CD4-positive, alpha-beta T cell (primary cell): ENCODE results near the gene MAGI1. TPM values are rescaled to one million over a fixed set of nuclear protein-coding genes. Genes with fewer than 3 reads are reported as not detected.

Experiments
- ATAC-seq: fragments of 200-7000 bp; cut with Tn5 transposase; one replicate; pipeline ENCODE4 v1.10.0; 2022; ENCODE audit warnings: mild to moderate bottlenecking; ENCODE audit not compliant: poor library complexity
- CTCF ChIA-PET: fragments of 350-600 bp; sonication (Branson Sonifier 250); formaldehyde crosslinking; loops from one replicate; lab custom pipeline; 2021; ENCODE audit warnings: antibody characterized with exemption, inconsistent platforms; lab: Charles Lee
- POLR2A ChIA-PET: fragments of 350-600 bp; sonication (Branson Sonifier 250); formaldehyde crosslinking; loops from one replicate; lab custom pipeline; 2021; ENCODE audit warnings: antibody characterized with exemption, inconsistent platforms; lab: Charles Lee
- DNase-seq, 14 experiments: peaks; one replicate each; pipeline ENCODE4 v3.0.0-alpha.2; 2013 to 2020; ENCODE audit warnings: mixed read lengths in 2 of 14
- H3K27ac ChIP-seq, 2 donors: one replicate each; pipeline versions ENCODE4 v1.5.1 to v1.7.0; 2013; ENCODE audit warnings: low read length in 2 of 2, low read depth in 1 of 2, mild to moderate bottlenecking in 1 of 2
- H3K27me3 ChIP-seq, 2 experiments: 1 replicate in 1 of 2; 2 replicates in 1 of 2; pipeline versions ENCODE4 v1.6.1 to v1.7.0; 2013; ENCODE audit warnings: low read length in 2 of 2, control low read depth in 1 of 2, mild to moderate bottlenecking in 1 of 2, moderate library complexity in 1 of 2; ENCODE audit not compliant: insufficient read depth in 2 of 2, control insufficient read depth in 1 of 2
- H3K36me3 ChIP-seq: one replicate; pipeline ENCODE4 v1.6.1; 2013; ENCODE audit warnings: low read length, control low read depth; ENCODE audit not compliant: insufficient read depth
- H3K4me1 ChIP-seq: one replicate; pipeline ENCODE4 v1.6.1; 2013; ENCODE audit warnings: low read length, control low read depth; ENCODE audit not compliant: insufficient read depth
- H3K4me3 ChIP-seq: one replicate; pipeline ENCODE4 v1.5.1; 2013; ENCODE audit warnings: mild to moderate bottlenecking, low read length, moderate library complexity
- H3K9me3 ChIP-seq, 2 experiments: 1 replicate in 1 of 2; 2 replicates in 1 of 2; pipeline versions ENCODE4 v1.6.1 to v1.7.0; 2013; ENCODE audit warnings: low read length in 2 of 2, mild to moderate bottlenecking in 2 of 2, control low read depth in 1 of 2, moderate library complexity in 1 of 2; ENCODE audit not compliant: control insufficient read depth in 1 of 2, insufficient read depth in 1 of 2
- H3K27ac Mint-ChIP-seq: one replicate; pipeline ENCODE4 v1.8.0; 2020; ENCODE audit warnings: mixed read lengths
- H3K27me3 Mint-ChIP-seq: one replicate; pipeline ENCODE4 v1.8.0; 2021; ENCODE audit warnings: mixed read lengths
- H3K36me3 Mint-ChIP-seq: one replicate; pipeline ENCODE4 v1.8.0; 2021; ENCODE audit warnings: low read depth, mixed read lengths
- H3K4me1 Mint-ChIP-seq: one replicate; pipeline ENCODE4 v1.8.0; 2021; ENCODE audit warnings: low read depth, mixed read lengths
- H3K4me3 Mint-ChIP-seq: one replicate; pipeline ENCODE4 v1.8.0; 2020; ENCODE audit warnings: mild to moderate bottlenecking, mixed read lengths
- H3K9me3 Mint-ChIP-seq: one replicate; pipeline ENCODE4 v1.8.0; 2020; ENCODE audit warnings: mixed read lengths
- intact Hi-C, 2 experiments: fragments of 100-400 bp; cut with DNase I in 1 of 2; cut with micrococcal nuclease in 1 of 2; formaldehyde crosslinking; loops; one replicate each; pipeline versions ENCODE4 v1.15.1 to v1.9.0; 2023 to 2025; cut with DNase I, micrococcal nuclease
- total RNA-seq, 174 experiments: library from RNA in 2 of 174; stranded (reverse) in 2 of 174; gene quantifications; one replicate each; pipeline ENCODE4 v1.2.3 and lab custom pipeline; 2021 to 2026
- TF ChIP-seq, protein P1 (sequence below): fragments of 200-600 bp; IDR thresholded peaks from one replicate; pipeline ENCODE4 v1.8.0; 2022; ENCODE audit warnings: antibody characterized with exemption, mild to moderate bottlenecking

Gene MAGI1
- total RNA-seq, 2 experiments from 2014 or later: not detected

GRCh38 chr3:65466300-65466988, 572.3 kb downstream of the MAGI1 start:
- POLR2A ChIA-PET: no interaction called here
- H3K4me1 ChIP-seq: no peaks in the 10 kb centered on the region
- Mint-ChIP-seq H3K4me1 (no peaks in the 10 kb centered on the region), H3K36me3 (no peaks in the 10 kb centered on the region), H3K27ac (no peak overlapping the region), H3K4me3 (no peak overlapping the region), H3K9me3 (peaks cover 16% of the 10 kb centered on the region), H3K27me3 (no peaks in the 10 kb centered on the region)
- intact Hi-C loops: no loop called here
- CTCF ChIA-PET: no interaction called here
- ATAC-seq (no peak), DNase-seq (no peak)
- H3K9me3 ChIP-seq: no peaks in the 10 kb centered on the region
- no peaks in the 10 kb centered on the region for H3K27me3 ChIP-seq
- H3K4me3 ChIP-seq: no peak overlapping the region
- TF ChIP-seq, protein P1, sequence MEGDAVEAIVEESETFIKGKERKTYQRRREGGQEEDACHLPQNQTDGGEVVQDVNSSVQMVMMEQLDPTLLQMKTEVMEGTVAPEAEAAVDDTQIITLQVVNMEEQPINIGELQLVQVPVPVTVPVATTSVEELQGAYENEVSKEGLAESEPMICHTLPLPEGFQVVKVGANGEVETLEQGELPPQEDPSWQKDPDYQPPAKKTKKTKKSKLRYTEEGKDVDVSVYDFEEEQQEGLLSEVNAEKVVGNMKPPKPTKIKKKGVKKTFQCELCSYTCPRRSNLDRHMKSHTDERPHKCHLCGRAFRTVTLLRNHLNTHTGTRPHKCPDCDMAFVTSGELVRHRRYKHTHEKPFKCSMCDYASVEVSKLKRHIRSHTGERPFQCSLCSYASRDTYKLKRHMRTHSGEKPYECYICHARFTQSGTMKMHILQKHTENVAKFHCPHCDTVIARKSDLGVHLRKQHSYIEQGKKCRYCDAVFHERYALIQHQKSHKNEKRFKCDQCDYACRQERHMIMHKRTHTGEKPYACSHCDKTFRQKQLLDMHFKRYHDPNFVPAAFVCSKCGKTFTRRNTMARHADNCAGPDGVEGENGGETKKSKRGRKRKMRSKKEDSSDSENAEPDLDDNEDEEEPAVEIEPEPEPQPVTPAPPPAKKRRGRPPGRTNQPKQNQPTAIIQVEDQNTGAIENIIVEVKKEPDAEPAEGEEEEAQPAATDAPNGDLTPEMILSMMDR: no peak
- H3K36me3 ChIP-seq: no peaks in the 10 kb centered on the region
- no peak overlapping the region for H3K27ac ChIP-seq

DNA sequence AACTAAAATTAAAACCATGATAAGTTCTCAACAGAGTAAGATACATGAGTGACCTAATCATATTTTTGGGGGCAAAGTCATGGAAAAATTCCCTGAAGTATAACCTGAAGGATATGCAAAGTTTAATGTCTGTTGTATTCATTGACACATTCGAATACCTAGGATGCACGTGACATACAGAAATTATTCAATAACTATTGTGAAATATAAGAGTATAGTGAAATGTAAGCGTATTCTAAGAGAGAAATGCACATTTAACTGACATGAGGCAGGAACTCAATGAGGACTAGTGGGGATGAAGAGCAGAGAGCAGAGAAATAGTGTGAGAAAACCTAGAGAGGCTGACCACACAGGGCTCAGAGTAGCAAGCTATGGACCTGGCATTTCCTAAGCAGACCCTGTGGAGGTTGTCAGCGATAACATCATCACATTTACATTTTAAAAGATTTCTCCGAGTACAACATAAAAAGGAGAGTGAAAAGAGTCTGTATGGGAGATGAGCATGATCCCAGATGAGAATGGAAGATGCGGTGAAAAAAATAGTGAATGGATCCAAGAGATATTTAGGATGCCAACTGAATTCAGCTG, 588.8 kb downstream of the MAGI1 start:
- Histone ChIP-seq H3K36me3 (no peaks in the 10 kb centered on the region), H3K4me1 (no peaks in the 10 kb centered on the region), H3K9me3 (no peaks in the 10 kb centered on the region), H3K27me3 (no peaks in the 10 kb centered on the region), H3K27ac (no peak overlapping the region), H3K4me3 (no peak overlapping the region)
- no peak for DNase-seq
- no peak for ATAC-seq
- CTCF ChIA-PET: no interaction called here
- TF ChIP-seq, protein P1: no peak
- H3K36me3 Mint-ChIP-seq: no peaks in the 10 kb centered on the region
- no peak overlapping the region for H3K4me3 Mint-ChIP-seq
- no peaks in the 10 kb centered on the region for H3K4me1 Mint-ChIP-seq
- no peak overlapping the region for H3K27ac Mint-ChIP-seq
- POLR2A ChIA-PET: no interaction called here
- H3K9me3 Mint-ChIP-seq: peaks cover 6% of the 10 kb centered on the region
- intact Hi-C loops: no loop called here
- no peaks in the 10 kb centered on the region for H3K27me3 Mint-ChIP-seq

GRCh38 chr3:65448120-65448519, 590.6 kb downstream of the MAGI1 start:
- intact Hi-C loops: no loop called here
- ChIA-PET POLR2A (no interaction called here), CTCF (no interaction called here)
- no peak overlapping the region for H3K27ac Mint-ChIP-seq
- no peaks in the 10 kb centered on the region for H3K36me3 Mint-ChIP-seq
- H3K9me3 Mint-ChIP-seq: peaks cover 6% of the 10 kb centered on the region
- Histone ChIP-seq H3K36me3 (no peaks in the 10 kb centered on the region), H3K4me3 (no peak overlapping the region), H3K4me1 (no peaks in the 10 kb centered on the region), H3K9me3 (no peaks in the 10 kb centered on the region), H3K27ac (no peak overlapping the region), H3K27me3 (no peaks in the 10 kb centered on the region)
- no peaks in the 10 kb centered on the region for H3K27me3 Mint-ChIP-seq
- DNase-seq (no peak), ATAC-seq (no peak)
- TF ChIP-seq, protein P1: no peak
- no peak overlapping the region for H3K4me3 Mint-ChIP-seq
- no peaks in the 10 kb centered on the region for H3K4me1 Mint-ChIP-seq
